Thyroid gland (tissue), 4 donors: ENCODE measurements around the gene HEPN1. TPM values are rescaled to one million over a fixed set of nuclear protein-coding genes. Genes with fewer than 3 reads are reported as not detected.

Experiments
- DNase-seq, 2 donors: peaks; one replicate each; pipeline ENCODE4 v3.0.0-alpha.2; 2019
- H3K27ac ChIP-seq, 3 donors: fragments of 200-600 bp; sonication (generic); 1 replicate in 2 of 3; 2 replicates in 1 of 3; pipeline ENCODE4 v1.5.1; 2016 to 2019; ENCODE audit warnings: mild to moderate bottlenecking in 1 of 3, moderate library complexity in 1 of 3
- H3K27me3 ChIP-seq: fragments of 200-600 bp; sonication (generic); one replicate; pipeline ENCODE4 v1.5.1; 2019
- H3K36me3 ChIP-seq, 2 donors: fragments of 200-600 bp; sonication (generic); one replicate each; pipeline ENCODE4 v1.5.1; 2016 to 2019
- H3K4me1 ChIP-seq, 2 donors: fragments of 200-600 bp; sonication (generic); one replicate each; pipeline ENCODE4 v1.5.1; 2017 to 2019
- H3K4me3 ChIP-seq, 3 donors: fragments of 200-600 bp; sonication (generic); replicated peaks in 1 of 3; 1 replicate in 2 of 3; 2 replicates in 1 of 3; pipeline ENCODE4 v1.5.1; 2016; ENCODE audit warnings: mild to moderate bottlenecking in 1 of 3
- H3K9me3 ChIP-seq: fragments of 200-600 bp; sonication (generic); one replicate; pipeline ENCODE4 v1.5.1; 2017
- CTCF ChIP-seq, 6 experiments: fragments of 200-600 bp in 3 of 6; fragments of 450-650 bp in 3 of 6; sonication (generic) in 3 of 6; IDR thresholded peaks; one replicate each; pipeline ENCODE4 v1.5.1; 2016 to 2019; ENCODE audit warnings: antibody characterized with exemption in 6 of 6, mild to moderate bottlenecking in 2 of 6, inconsistent platforms in 1 of 6, moderate library complexity in 1 of 6
- POLR2A ChIP-seq, 2 donors: fragments of 450-650 bp; IDR thresholded peaks; one replicate each; pipeline ENCODE4 v1.6.1; 2017; ENCODE audit warnings: antibody characterized with exemption in 2 of 2, mild to moderate bottlenecking in 2 of 2, moderate library complexity in 1 of 2
- WGBS, 2 donors: methylation state at CpG; one replicate each; pipeline ENCODE4 v1.1.5; 2017; 5-methylcytosine and 5-hydroxymethylcytosine counted together
- intact Hi-C: fragments of 100-400 bp; cut with DNase I; formaldehyde crosslinking; loops from one replicate; pipeline ENCODE4 v1.15.1; 2023
- total RNA-seq, 4 donors: library from RNA; depleted of rRNA; stranded (reverse); fragments of >200 nt; gene quantifications; one replicate each; pipeline ENCODE4 v1.2.3, GENCODE V29; 2016

The HEPN1 gene
- total RNA-seq, 4 donors from 2014 or later = not detected

DNA sequence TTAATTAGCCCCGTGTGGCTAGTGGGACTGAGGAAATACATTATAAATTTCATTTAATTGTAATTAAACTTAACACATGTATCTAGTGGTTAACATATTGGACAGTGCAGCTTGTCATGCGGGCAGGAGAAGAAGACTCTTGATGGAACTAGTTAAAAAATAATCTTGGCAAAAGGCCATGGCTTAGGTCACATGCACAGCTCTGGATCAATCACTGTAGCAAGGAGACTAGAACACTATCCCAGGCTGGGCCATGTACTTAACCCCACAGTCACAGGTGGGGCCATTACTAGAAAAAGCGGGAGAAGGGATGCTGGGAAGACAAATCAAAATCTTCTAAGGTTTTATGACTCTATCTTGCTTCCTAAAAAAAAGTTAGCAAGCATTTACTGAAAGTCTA is 25.5 kb downstream of the HEPN1 start:
- Histone ChIP-seq H3K36me3 (no peaks in the 10 kb centered on the region), H3K4me3 (no peak overlapping the region), H3K4me1 (no peaks in the 10 kb centered on the region), H3K27me3 (no peaks in the 10 kb centered on the region), H3K9me3 (no peaks in the 10 kb centered on the region), H3K27ac (no peak overlapping the region)
- intact Hi-C loops = no loop called here
- TF ChIP-seq POLR2A (IDR thresholded peaks at IDR 0.05) (no peak), CTCF (IDR thresholded peaks at IDR 0.05) (no peak)
- 71 to 88% methylated on average over 3 of the region's 3 CpGs for WGBS, 2 donors
- DNase-seq = no peak

DNA sequence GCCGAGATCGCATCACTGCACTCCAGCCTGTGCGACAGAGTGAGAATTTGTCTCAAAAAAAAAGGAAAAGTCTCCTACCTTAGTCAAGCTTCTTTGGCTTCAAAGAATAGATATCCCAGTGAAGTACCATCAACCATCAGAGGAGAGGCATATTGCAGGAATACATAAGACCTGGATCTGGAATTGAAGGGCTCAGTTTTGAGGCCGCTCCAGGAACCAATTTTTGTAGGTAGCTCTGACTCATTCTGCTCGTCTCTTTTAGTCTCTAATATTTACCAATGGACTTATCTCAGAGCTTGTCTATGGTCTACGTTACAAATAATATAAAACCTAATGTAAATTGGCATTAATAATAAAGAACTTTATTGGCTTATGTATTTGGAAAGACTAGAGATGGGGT is 26.8 kb downstream of the HEPN1 start:
- intact Hi-C loops = no loop called here
- no peaks in the 10 kb centered on the region for H3K4me1 ChIP-seq
- TF ChIP-seq CTCF (IDR thresholded peaks at IDR 0.05) (no peak), POLR2A (IDR thresholded peaks at IDR 0.05) (no peak)

GRCh38 chr11:124946735-124947141 is 27.7 kb downstream of the HEPN1 start:
- WGBS, 2 donors = 62 to 77% methylated on average over 2 of the region's 2 CpGs
- no peaks in the 10 kb centered on the region for H3K36me3 ChIP-seq
- no peak overlapping the region for H3K4me3 ChIP-seq
- H3K27ac ChIP-seq = no peak overlapping the region
- H3K4me1 ChIP-seq = no peaks in the 10 kb centered on the region
- intact Hi-C loops = no loop called here
- H3K27me3 ChIP-seq = no peaks in the 10 kb centered on the region
- no peak for DNase-seq
- no peaks in the 10 kb centered on the region for H3K9me3 ChIP-seq
- TF ChIP-seq POLR2A (IDR thresholded peaks at IDR 0.05) (no peak), CTCF (IDR thresholded peaks at IDR 0.05) (no peak)

More for the DNA sequence above, 26.8 kb downstream of the HEPN1 start:
- no peaks in the 10 kb centered on the region for H3K27me3 ChIP-seq
- no peaks in the 10 kb centered on the region for H3K36me3 ChIP-seq
- H3K9me3 ChIP-seq = no peaks in the 10 kb centered on the region
- no peak overlapping the region for H3K4me3 ChIP-seq
- H3K27ac ChIP-seq = no peak overlapping the region
- 80 to 83% methylated on average over 6 of the region's 6 CpGs for WGBS, 2 donors
- no peak for DNase-seq

DNA sequence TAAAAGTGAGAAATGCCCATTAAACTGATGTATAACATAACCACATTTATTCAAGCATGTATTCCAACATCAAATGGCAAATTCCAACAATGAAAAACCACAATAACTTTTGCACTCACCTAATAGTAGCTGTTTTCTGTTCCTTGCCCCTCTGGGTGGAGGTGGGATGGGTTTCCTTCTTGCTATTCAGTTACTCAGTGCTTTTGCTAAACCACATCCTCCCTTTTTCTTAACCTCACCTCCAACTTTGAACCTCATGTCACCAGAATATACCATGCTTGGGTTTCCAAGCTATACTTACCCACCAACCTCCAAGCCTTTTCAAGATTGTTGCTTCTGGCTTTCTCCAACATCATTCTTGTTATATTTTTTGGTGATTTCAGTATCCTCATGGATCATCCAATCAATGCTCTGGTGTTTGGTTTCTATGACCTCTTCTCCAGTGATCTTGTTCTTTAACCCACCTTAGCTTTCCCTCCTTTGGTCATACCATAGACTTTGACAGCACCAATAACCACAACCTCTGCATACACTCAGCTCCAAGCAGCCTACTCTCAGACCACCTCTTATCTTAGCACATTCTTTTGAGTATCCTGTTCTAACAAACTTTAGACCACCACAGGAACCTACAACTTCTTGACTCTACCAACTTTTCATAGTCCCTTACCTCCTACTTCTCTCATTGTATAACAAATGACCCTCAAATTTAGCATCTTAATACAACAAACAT is 31.7 kb downstream of the HEPN1 start:
- no peaks in the 10 kb centered on the region for H3K9me3 ChIP-seq
- peaks cover 9 to 12% of the 10 kb centered on the region in 2 donors for H3K4me1 ChIP-seq
- no peaks in the 10 kb centered on the region for H3K27me3 ChIP-seq
- no peak for TF ChIP-seq CTCF (IDR thresholded peaks at IDR 0.05)
- TF ChIP-seq POLR2A (IDR thresholded peaks at IDR 0.05) = no peak
- H3K36me3 ChIP-seq = no peaks in the 10 kb centered on the region
- intact Hi-C loops = loop anchor here (10.0 kb wide), 1 partner anchor 194 kb away; no protein-coding TSS in a partner anchor
- H3K4me3 ChIP-seq = no peak overlapping the region
- no peak for DNase-seq
- no peak overlapping the region for H3K27ac ChIP-seq

DNA sequence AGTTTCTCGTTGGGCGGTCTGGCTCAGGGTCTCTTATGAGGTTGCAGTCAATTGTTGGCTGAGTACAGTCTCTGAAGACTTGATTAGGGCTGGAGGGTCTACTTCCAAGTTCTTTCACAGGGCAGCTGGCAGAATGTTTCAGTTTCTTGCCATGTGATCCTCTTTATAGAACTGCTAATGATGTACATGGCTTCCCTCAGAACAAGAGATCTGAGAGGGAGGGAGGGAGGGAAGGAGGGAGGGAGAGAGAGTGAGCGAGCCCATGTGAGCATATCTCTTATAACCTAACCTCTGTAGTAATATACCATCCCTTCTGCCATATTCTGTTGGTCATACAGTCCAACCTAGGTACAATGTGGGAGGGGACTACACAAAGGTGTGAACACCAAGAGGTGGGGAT is 32.3 kb downstream of the HEPN1 start:
- intact Hi-C loops = loop anchor here (10.0 kb wide), 1 partner anchor 193 kb away; no protein-coding TSS in a partner anchor
- peaks cover 9 to 12% of the 10 kb centered on the region in 2 donors for H3K4me1 ChIP-seq

More for the DNA sequence above, 32.3 kb downstream of the HEPN1 start:
- Histone ChIP-seq H3K9me3 (no peaks in the 10 kb centered on the region), H3K27me3 (no peaks in the 10 kb centered on the region), H3K36me3 (no peaks in the 10 kb centered on the region), H3K4me3 (no peak overlapping the region), H3K27ac (no peak overlapping the region)
- TF ChIP-seq CTCF (IDR thresholded peaks at IDR 0.05) (no peak), POLR2A (IDR thresholded peaks at IDR 0.05) (no peak)
- 56 to 79% methylated on average over 3 of the region's 3 CpGs for WGBS, 2 donors
- DNase-seq = no peak
